ENCODE data around the gene TCF19.

The TCF19 gene

GRCh38 chr6:31122791-31123706 is 35.3 kb upstream of the TCF19 start (continued):
- TF ChIP-seq PRDM1 (tag by site-specific recombination; IDR thresholded peaks at IDR 0.05), result peak; percentile 66
- no peak for TF ChIP-seq MZF1 (tag by site-specific recombination; IDR thresholded peaks at IDR 0.05; ENCODE audit: borderline replicate concordance)
- TF ChIP-seq SP7 (tag by site-specific recombination; IDR thresholded peaks at IDR 0.05), result peak; percentile 63; the same call in 1 of the 2 replicates
- no peak for TF ChIP-seq ZNF354C (tag by site-specific recombination; IDR thresholded peaks at IDR 0.05; ENCODE audit: borderline replicate concordance, low read depth)
- TF ChIP-seq ZNF2 (tag by site-specific recombination; IDR thresholded peaks at IDR 0.05), result no peak
- TF ChIP-seq WT1 (tag by site-specific recombination; IDR thresholded peaks at IDR 0.05), result no peak
- TF ChIP-seq SCRT2 (tag by site-specific recombination; IDR thresholded peaks at IDR 0.05), result peak; percentile 72; the same call in 1 of the 2 replicates
- TF ChIP-seq, protein P1, sequence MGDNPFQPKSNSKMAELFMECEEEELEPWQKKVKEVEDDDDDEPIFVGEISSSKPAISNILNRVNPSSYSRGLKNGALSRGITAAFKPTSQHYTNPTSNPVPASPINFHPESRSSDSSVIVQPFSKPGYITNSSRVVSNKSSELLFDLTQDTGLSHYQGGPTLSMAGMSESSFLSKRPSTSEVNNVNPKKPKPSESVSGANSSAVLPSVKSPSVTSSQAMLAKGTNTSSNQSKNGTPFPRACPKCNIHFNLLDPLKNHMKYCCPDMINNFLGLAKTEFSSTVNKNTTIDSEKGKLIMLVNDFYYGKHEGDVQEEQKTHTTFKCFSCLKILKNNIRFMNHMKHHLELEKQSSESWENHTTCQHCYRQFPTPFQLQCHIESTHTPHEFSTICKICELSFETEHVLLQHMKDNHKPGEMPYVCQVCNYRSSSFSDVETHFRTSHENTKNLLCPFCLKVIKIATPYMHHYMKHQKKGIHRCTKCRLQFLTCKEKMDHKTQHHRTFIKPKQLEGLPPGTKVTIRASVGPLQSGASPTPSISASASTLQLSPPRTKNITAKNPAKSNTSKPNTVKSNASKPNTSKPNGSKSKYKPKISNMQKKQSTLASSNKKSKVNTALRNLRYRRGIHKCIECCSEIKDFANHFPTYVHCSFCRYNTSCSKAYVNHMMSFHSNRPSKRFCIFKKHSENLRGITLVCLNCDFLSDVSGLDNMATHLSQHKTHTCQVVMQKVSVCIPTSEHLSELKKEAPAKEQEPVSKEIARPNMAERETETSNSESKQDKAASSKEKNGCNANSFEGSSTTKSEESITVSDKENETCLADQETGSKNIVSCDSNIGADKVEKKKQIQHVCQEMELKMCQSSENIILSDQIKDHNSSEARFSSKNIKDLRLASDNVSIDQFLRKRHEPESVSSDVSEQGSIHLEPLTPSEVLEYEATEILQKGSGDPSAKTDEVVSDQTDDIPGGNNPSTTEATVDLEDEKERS (tag by site-specific recombination; IDR thresholded peaks at IDR 0.05), result no peak
- no peak for TF ChIP-seq ZNF423 (tag by site-specific recombination; IDR thresholded peaks at IDR 0.05)
- no peak for TF ChIP-seq ZNF324 (tag by site-specific recombination; IDR thresholded peaks at IDR 0.05)
- no peak for TF ChIP-seq ZNF837 (tag by site-specific recombination; IDR thresholded peaks at IDR 0.05)
- TF ChIP-seq, protein P2, sequence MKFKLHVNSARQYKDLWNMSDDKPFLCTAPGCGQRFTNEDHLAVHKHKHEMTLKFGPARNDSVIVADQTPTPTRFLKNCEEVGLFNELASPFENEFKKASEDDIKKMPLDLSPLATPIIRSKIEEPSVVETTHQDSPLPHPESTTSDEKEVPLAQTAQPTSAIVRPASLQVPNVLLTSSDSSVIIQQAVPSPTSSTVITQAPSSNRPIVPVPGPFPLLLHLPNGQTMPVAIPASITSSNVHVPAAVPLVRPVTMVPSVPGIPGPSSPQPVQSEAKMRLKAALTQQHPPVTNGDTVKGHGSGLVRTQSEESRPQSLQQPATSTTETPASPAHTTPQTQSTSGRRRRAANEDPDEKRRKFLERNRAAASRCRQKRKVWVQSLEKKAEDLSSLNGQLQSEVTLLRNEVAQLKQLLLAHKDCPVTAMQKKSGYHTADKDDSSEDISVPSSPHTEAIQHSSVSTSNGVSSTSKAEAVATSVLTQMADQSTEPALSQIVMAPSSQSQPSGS (tag by site-specific recombination; IDR thresholded peaks at IDR 0.05; ENCODE audit: low read depth), result no peak
- no peak for TF ChIP-seq ZNF114 (tag by site-specific recombination; IDR thresholded peaks at IDR 0.05)
- no peak for TF ChIP-seq ZNF391 (tag by site-specific recombination; IDR thresholded peaks at IDR 0.05; ENCODE audit: borderline replicate concordance, low read depth)
- no peak for TF ChIP-seq ZNF560 (tag by site-specific recombination; IDR thresholded peaks at IDR 0.05; ENCODE audit: borderline replicate concordance)
- TF ChIP-seq ZNF274 (IDR thresholded peaks at IDR 0.05; ENCODE audit: low read length), result no peak
- no peak for TF ChIP-seq ZNF274 (tag by site-specific recombination; IDR thresholded peaks at IDR 0.05; ENCODE audit: borderline replicate concordance)
- TF ChIP-seq ZNF747 (tag by site-specific recombination; IDR thresholded peaks at IDR 0.05), result no peak
- TF ChIP-seq ZNF660 (tag by site-specific recombination; IDR thresholded peaks at IDR 0.05), result peak; percentile 94
- no peak for TF ChIP-seq ZNF174 (tag by site-specific recombination; IDR thresholded peaks at IDR 0.05)
- no peak for TF ChIP-seq ZNF624 (tag by site-specific recombination; IDR thresholded peaks at IDR 0.05)
- no peak for TF ChIP-seq ZNF654 (tag by site-specific recombination; IDR thresholded peaks at IDR 0.05; ENCODE audit: low read depth)
- TF ChIP-seq ZNF830 (tag by site-specific recombination; IDR thresholded peaks at IDR 0.05; ENCODE audit: low read depth), result no peak
- TF ChIP-seq ZNF140 (tag by site-specific recombination; IDR thresholded peaks at IDR 0.05), result no peak
- no peak for TF ChIP-seq HOXD13 (CRISPR knock-in tag; IDR thresholded peaks at IDR 0.05; ENCODE audit: borderline replicate concordance)
- TF ChIP-seq, protein P3, sequence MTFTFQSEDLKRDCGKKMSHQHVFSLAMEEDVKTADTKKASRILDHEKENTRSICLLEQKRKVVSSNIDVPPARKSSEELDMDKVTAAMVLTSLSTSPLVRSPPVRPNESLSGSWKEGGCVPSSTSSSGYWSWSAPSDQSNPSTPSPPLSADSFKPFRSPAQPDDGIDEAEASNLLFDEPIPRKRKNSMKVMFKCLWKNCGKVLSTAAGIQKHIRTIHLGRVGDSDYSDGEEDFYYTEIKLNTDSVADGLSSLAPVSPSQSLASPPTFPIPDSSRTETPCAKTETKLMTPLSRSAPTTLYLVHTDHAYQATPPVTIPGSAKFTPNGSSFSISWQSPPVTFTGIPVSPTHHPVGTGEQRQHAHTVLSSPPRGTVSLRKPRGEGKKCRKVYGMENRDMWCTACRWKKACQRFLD (tag by site-specific recombination; IDR thresholded peaks at IDR 0.05), result no peak
- TF ChIP-seq KLF1 (tag by site-specific recombination; IDR thresholded peaks at IDR 0.05), result peak; percentile 42
- no peak for TF ChIP-seq ZNF433 (tag by site-specific recombination; IDR thresholded peaks at IDR 0.05; ENCODE audit: low read depth)
- TF ChIP-seq ZNF302 (tag by site-specific recombination; IDR thresholded peaks at IDR 0.05; ENCODE audit: low read depth), result no peak
- TF ChIP-seq ZNF121 (tag by site-specific recombination; IDR thresholded peaks at IDR 0.05), result no peak
- no peak for TF ChIP-seq ZNF664 (tag by site-specific recombination; IDR thresholded peaks at IDR 0.05)
- TF ChIP-seq, protein P4, sequence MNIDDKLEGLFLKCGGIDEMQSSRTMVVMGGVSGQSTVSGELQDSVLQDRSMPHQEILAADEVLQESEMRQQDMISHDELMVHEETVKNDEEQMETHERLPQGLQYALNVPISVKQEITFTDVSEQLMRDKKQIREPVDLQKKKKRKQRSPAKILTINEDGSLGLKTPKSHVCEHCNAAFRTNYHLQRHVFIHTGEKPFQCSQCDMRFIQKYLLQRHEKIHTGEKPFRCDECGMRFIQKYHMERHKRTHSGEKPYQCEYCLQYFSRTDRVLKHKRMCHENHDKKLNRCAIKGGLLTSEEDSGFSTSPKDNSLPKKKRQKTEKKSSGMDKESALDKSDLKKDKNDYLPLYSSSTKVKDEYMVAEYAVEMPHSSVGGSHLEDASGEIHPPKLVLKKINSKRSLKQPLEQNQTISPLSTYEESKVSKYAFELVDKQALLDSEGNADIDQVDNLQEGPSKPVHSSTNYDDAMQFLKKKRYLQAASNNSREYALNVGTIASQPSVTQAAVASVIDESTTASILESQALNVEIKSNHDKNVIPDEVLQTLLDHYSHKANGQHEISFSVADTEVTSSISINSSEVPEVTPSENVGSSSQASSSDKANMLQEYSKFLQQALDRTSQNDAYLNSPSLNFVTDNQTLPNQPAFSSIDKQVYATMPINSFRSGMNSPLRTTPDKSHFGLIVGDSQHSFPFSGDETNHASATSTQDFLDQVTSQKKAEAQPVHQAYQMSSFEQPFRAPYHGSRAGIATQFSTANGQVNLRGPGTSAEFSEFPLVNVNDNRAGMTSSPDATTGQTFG (tag by site-specific recombination; IDR thresholded peaks at IDR 0.05; ENCODE audit: borderline replicate concordance), result no peak
- no peak for TF ChIP-seq ZIC2 (tag by site-specific recombination; IDR thresholded peaks at IDR 0.05)
- TF ChIP-seq ZNF404 (tag by site-specific recombination; IDR thresholded peaks at IDR 0.05), result no peak
